SK-N-SH treated with all-trans-retinoic acid at 6 μM for 48 hours (cell line): ENCODE data around the gene ATG4C.

Source experiments
- ATAC-seq: fragments of 200-7000 bp; cut with Tn5 transposase; 3 replicates; pipeline ENCODE4 v1.9.1; 2020; ENCODE audit warnings: mild to moderate bottlenecking, moderate library complexity
- ARNTL ChIP-seq: fragments of 450-650 bp; formaldehyde crosslinking; IDR thresholded peaks from 2 replicates; pipeline ENCODE4 v1.5.0; 2020; ENCODE audit warnings: low read depth, mild to moderate bottlenecking, moderate library complexity, borderline replicate concordance
- CREB5 ChIP-seq: fragments of 250-450 bp; sonication (Bioruptor Pico); IDR thresholded peaks from 2 replicates; pipeline ENCODE4 v1.5.1; 2020; ENCODE audit warnings: low read depth, mild to moderate bottlenecking, moderate library complexity
- CSRNP3 ChIP-seq: fragments of 250-450 bp; sonication (Bioruptor Pico); IDR thresholded peaks from 2 replicates; pipeline ENCODE4 v1.5.1; 2021; ENCODE audit warnings: mild to moderate bottlenecking, moderate library complexity
- ESRRG ChIP-seq: fragments of 250-450 bp; sonication (Bioruptor Pico); IDR thresholded peaks from 2 replicates; pipeline ENCODE4 v1.6.1; 2021; ENCODE audit warnings: mild to moderate bottlenecking
- GLIS3 ChIP-seq: fragments of 250-450 bp; sonication (Bioruptor Pico); IDR thresholded peaks from 2 replicates; pipeline ENCODE4 v1.5.0; 2020; ENCODE audit warnings: mild to moderate bottlenecking, moderate library complexity
- OSR1 ChIP-seq: fragments of 250-450 bp; sonication (Bioruptor Pico); IDR thresholded peaks from 2 replicates; pipeline ENCODE4 v1.8.0; 2022; ENCODE audit warnings: moderate library complexity, mild to moderate bottlenecking, inconsistent platforms
- PATZ1 ChIP-seq: fragments of 250-450 bp; sonication (Bioruptor Pico); IDR thresholded peaks from 2 replicates; pipeline ENCODE4 v1.8.0; 2020; ENCODE audit warnings: mild to moderate bottlenecking, moderate library complexity, borderline replicate concordance
- POU6F1 ChIP-seq: fragments of 250-450 bp; sonication (Bioruptor Pico); IDR thresholded peaks from 2 replicates; pipeline ENCODE4 v1.8.0; 2021; ENCODE audit warnings: low read depth, mild to moderate bottlenecking, moderate library complexity, borderline replicate concordance
- PPARA ChIP-seq: fragments of 250-450 bp; sonication (Bioruptor Pico); IDR thresholded peaks from 2 replicates; pipeline ENCODE4 v1.5.0; 2020; ENCODE audit warnings: mild to moderate bottlenecking, borderline replicate concordance
- RARB ChIP-seq: fragments of 250-450 bp; sonication (Bioruptor Pico); IDR thresholded peaks from 2 replicates; pipeline ENCODE4 v1.8.0; 2021; ENCODE audit warnings: mild to moderate bottlenecking, moderate library complexity
- SNAI2 ChIP-seq: fragments of 250-450 bp; sonication (Bioruptor Pico); IDR thresholded peaks from 2 replicates; pipeline ENCODE4 v1.5.0; 2020; ENCODE audit warnings: mild to moderate bottlenecking, moderate library complexity
- TCF4 ChIP-seq: fragments of 250-450 bp; sonication (Bioruptor Pico); IDR thresholded peaks from 2 replicates; pipeline ENCODE4 v1.8.0; 2021; ENCODE audit warnings: mild to moderate bottlenecking, moderate library complexity, borderline replicate concordance
- TSHZ2 ChIP-seq: fragments of 250-450 bp; sonication (Bioruptor Pico); IDR thresholded peaks from 2 replicates; pipeline ENCODE4 v1.5.0; 2020; ENCODE audit warnings: mild to moderate bottlenecking, moderate library complexity
- ZFP30 ChIP-seq: fragments of 450-650 bp; formaldehyde crosslinking; IDR thresholded peaks from 2 replicates; pipeline ENCODE4 v1.5.0; 2022; ENCODE audit warnings: mild to moderate bottlenecking, moderate library complexity
- ZNF70 ChIP-seq: fragments of 450-650 bp; formaldehyde crosslinking; IDR thresholded peaks from 2 replicates; pipeline ENCODE4 v1.5.0; 2020; ENCODE audit warnings: mild to moderate bottlenecking, moderate library complexity
- ZNF8 ChIP-seq: fragments of 450-650 bp; formaldehyde crosslinking; IDR thresholded peaks from 2 replicates; pipeline ENCODE4 v1.5.0; 2020; ENCODE audit warnings: mild to moderate bottlenecking, moderate library complexity

ATG4C gene

DNA sequence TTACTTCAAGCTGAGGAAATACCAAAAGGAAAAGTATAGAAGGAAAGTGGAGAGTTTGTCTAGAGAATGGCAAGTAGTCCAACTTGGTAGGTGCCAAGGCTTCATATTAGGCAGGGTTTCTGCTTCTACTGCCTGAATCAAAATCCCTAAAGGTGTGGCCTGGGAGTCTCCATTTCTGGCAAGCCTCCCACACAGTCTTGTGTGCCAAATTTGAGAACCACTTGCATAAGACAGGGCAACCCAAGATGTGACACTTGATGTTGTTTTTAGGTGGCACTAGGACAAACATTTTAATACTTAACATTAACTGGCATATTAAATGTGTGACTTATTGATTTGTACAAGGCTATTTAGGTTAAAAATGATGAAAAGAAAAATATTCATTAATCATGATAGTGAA lies 60.1 kb downstream of the ATG4C start:
- TF ChIP-seq TSHZ2 (no peak), ESRRG (CRISPR knock-in tag) (no peak), TCF4 (no peak), SNAI2 (CRISPR knock-in tag) (no peak), ARNTL (no peak), CSRNP3 (CRISPR knock-in tag) (no peak), OSR1 (CRISPR knock-in tag) (no peak), POU6F1 (CRISPR knock-in tag) (no peak), PPARA (CRISPR knock-in tag) (no peak), ZFP30 (CRISPR knock-in tag) (no peak), PATZ1 (no peak)
- TF ChIP-seq, all 23 proteins: peak for 0

DNA sequence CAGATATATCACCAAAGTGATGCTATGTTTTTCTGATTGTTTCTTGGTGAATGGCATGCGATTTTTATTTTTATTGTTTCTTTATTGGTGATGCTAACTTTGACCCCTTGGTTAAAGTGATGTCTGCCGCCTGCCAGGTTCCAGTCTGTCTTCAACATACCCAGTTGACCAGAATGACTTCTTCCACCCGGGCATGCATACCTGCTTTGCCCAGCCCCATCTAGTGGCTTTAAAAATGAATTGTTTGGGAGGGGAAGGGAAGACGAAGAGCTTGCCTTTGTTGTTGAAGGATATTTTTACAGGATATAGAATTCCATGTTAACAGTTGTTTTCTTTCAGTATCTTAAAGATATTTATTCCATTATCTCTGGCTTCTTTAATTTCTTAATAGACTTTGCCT lies 65.1 kb downstream of the ATG4C start:
- ATAC-seq = no peak
- TF ChIP-seq PPARA (CRISPR knock-in tag) (no peak), ZNF8 (CRISPR knock-in tag) (no peak), ARNTL (no peak), CREB5 (no peak), ZNF70 (CRISPR knock-in tag) (no peak), ESRRG (CRISPR knock-in tag) (no peak), ZFP30 (CRISPR knock-in tag) (no peak), TSHZ2 (no peak), CSRNP3 (CRISPR knock-in tag) (no peak), GLIS3 (CRISPR knock-in tag) (no peak)
- TF ChIP-seq, all 23 proteins: peak for 0

More for the DNA sequence above, 60.1 kb downstream of the ATG4C start:
- no peak for ATAC-seq

DNA sequence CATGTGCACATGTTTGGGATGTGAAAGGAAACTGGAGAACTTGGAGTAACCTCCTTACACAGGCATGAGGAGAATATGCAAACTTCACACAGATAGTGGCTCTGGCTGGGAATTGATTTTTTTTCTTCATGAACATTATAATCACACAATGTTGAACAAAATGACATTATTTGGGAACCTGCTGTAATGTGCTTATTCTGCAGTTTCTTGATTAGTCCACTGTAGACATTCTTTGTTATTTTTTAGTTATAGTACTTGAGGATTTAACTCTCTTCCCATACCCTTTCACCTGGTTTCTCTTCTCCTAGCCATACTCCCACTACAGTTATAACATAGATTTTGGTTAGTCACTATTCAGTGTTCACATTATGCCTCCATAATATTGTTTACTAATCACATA lies 68.3 kb downstream of the ATG4C start:
- no peak for ATAC-seq
- no peak for TF ChIP-seq RARB (CRISPR knock-in tag)
- no peak for TF ChIP-seq ESRRG (CRISPR knock-in tag)
- no peak for TF ChIP-seq ZFP30 (CRISPR knock-in tag)
